HL-60 (cell line): Measurements from ENCODE around the gene ANKZF1.

ENCODE experiments used
- GABPA ChIP-seq: IDR thresholded peaks from 2 replicates; pipeline ENCODE4 v1.6.1; 2012; ENCODE audit warnings: low read depth
- POLR2AphosphoS5 ChIP-seq: IDR thresholded peaks from 2 replicates; pipeline ENCODE4 v1.6.1; 2012; ENCODE audit warnings: low read depth
- TF ChIP-seq, protein P1 (sequence below): IDR thresholded peaks from one replicate; pipeline ENCODE4 v1.5.1; 2011; ENCODE audit warnings: low read length, control low read depth, inconsistent platforms; ENCODE audit not compliant: insufficient read depth
- TF ChIP-seq, protein P2 (sequence below): IDR thresholded peaks from 2 replicates; pipeline ENCODE4 v1.6.1; 2012; ENCODE audit warnings: low read depth; ENCODE audit not compliant: insufficient replicate concordance

GRCh38 chr2:219250049-219250781, 20.6 kb downstream of the ANKZF1 start:
- TF ChIP-seq POLR2AphosphoS5 (no peak), GABPA (no peak)
- TF ChIP-seq, protein P1, sequence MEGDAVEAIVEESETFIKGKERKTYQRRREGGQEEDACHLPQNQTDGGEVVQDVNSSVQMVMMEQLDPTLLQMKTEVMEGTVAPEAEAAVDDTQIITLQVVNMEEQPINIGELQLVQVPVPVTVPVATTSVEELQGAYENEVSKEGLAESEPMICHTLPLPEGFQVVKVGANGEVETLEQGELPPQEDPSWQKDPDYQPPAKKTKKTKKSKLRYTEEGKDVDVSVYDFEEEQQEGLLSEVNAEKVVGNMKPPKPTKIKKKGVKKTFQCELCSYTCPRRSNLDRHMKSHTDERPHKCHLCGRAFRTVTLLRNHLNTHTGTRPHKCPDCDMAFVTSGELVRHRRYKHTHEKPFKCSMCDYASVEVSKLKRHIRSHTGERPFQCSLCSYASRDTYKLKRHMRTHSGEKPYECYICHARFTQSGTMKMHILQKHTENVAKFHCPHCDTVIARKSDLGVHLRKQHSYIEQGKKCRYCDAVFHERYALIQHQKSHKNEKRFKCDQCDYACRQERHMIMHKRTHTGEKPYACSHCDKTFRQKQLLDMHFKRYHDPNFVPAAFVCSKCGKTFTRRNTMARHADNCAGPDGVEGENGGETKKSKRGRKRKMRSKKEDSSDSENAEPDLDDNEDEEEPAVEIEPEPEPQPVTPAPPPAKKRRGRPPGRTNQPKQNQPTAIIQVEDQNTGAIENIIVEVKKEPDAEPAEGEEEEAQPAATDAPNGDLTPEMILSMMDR, result no peak
- TF ChIP-seq, protein P2, sequence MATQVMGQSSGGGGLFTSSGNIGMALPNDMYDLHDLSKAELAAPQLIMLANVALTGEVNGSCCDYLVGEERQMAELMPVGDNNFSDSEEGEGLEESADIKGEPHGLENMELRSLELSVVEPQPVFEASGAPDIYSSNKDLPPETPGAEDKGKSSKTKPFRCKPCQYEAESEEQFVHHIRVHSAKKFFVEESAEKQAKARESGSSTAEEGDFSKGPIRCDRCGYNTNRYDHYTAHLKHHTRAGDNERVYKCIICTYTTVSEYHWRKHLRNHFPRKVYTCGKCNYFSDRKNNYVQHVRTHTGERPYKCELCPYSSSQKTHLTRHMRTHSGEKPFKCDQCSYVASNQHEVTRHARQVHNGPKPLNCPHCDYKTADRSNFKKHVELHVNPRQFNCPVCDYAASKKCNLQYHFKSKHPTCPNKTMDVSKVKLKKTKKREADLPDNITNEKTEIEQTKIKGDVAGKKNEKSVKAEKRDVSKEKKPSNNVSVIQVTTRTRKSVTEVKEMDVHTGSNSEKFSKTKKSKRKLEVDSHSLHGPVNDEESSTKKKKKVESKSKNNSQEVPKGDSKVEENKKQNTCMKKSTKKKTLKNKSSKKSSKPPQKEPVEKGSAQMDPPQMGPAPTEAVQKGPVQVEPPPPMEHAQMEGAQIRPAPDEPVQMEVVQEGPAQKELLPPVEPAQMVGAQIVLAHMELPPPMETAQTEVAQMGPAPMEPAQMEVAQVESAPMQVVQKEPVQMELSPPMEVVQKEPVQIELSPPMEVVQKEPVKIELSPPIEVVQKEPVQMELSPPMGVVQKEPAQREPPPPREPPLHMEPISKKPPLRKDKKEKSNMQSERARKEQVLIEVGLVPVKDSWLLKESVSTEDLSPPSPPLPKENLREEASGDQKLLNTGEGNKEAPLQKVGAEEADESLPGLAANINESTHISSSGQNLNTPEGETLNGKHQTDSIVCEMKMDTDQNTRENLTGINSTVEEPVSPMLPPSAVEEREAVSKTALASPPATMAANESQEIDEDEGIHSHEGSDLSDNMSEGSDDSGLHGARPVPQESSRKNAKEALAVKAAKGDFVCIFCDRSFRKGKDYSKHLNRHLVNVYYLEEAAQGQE, result no peak
